CD14-positive monocyte (primary cell): ENCODE measurements around the gene GPR132. TPM values are rescaled to one million over a fixed set of nuclear protein-coding genes. Genes with fewer than 3 reads are reported as not detected.
A peak's percentile ranks its signal among the peaks of the same experiment; 100 is the strongest.

Source experiments
- DNase-seq, 3 donors: peaks; one replicate each; pipeline ENCODE4 v3.0.0-alpha.2; 2011 to 2022
- H2AFZ ChIP-seq: 2 replicates; pipeline ENCODE4 v1.6.0; 2012; ENCODE audit warnings: mild to moderate bottlenecking, low read depth, low read length, inconsistent platforms; ENCODE audit not compliant: insufficient read depth, poor library complexity, severe bottlenecking
- H3K27ac ChIP-seq, 2 donors: 1 replicate in 1 of 2; 2 replicates in 1 of 2; pipeline ENCODE4 v1.5.1; 2012 to 2013; ENCODE audit warnings: low read length in 2 of 2, control low read depth in 1 of 2, inconsistent platforms in 1 of 2, low read depth in 1 of 2, mild to moderate bottlenecking in 1 of 2
- H3K27me3 ChIP-seq, 2 donors: one replicate each; pipeline versions ENCODE4 v1.6.0 to v1.6.1; 2011 to 2013; ENCODE audit warnings: low read length in 2 of 2; ENCODE audit not compliant: control insufficient read depth in 2 of 2, insufficient read depth in 2 of 2
- H3K36me3 ChIP-seq, 2 donors: replicated peaks in 1 of 2; 1 replicate in 1 of 2; 2 replicates in 1 of 2; pipeline versions ENCODE4 v1.5.1 to v1.6.1; 2012 to 2013; ENCODE audit warnings: low read length in 2 of 2, control low read depth in 1 of 2, inconsistent platforms in 1 of 2, mild to moderate bottlenecking in 1 of 2; ENCODE audit not compliant: insufficient read depth in 2 of 2, control insufficient read depth in 1 of 2
- H3K4me1 ChIP-seq, 2 donors: 1 replicate in 1 of 2; 2 replicates in 1 of 2; pipeline versions ENCODE4 v1.5.1 to v1.6.1; 2012 to 2013; ENCODE audit warnings: low read length in 2 of 2, control low read depth in 1 of 2, inconsistent platforms in 1 of 2, mild to moderate bottlenecking in 1 of 2, moderate library complexity in 1 of 2; ENCODE audit not compliant: insufficient read depth in 2 of 2, control insufficient read depth in 1 of 2
- H3K4me2 ChIP-seq: replicated peaks from 2 replicates; pipeline ENCODE3; 2012; ENCODE audit warnings: low read length, moderate library complexity, mild to moderate bottlenecking; ENCODE audit not compliant: poor library complexity, severe bottlenecking; ENCODE audit errors: extremely low read depth
- H3K4me3 ChIP-seq, 3 experiments: fragments of 200-600 bp in 1 of 3; sonication (generic) in 1 of 3; replicated peaks in 1 of 3; 1 replicate in 2 of 3; 2 replicates in 1 of 3; pipeline ENCODE4 v1.5.1; 2011 to 2013; ENCODE audit warnings: low read length in 3 of 3, mild to moderate bottlenecking in 3 of 3, control low read depth in 2 of 3, low read depth in 2 of 3, inconsistent platforms in 1 of 3, moderate library complexity in 1 of 3
- H3K79me2 ChIP-seq: 2 replicates; pipeline ENCODE4 v1.6.0; 2012; ENCODE audit warnings: mild to moderate bottlenecking, control low read depth, inconsistent platforms, low read length, moderate library complexity; ENCODE audit not compliant: insufficient read depth
- H3K9ac ChIP-seq: 2 replicates; pipeline ENCODE4 v1.6.0; 2017; ENCODE audit warnings: low read length, mild to moderate bottlenecking; ENCODE audit not compliant: insufficient read depth, poor library complexity, severe bottlenecking
- H3K9me3 ChIP-seq, 2 donors: replicated peaks in 1 of 2; 1 replicate in 1 of 2; 2 replicates in 1 of 2; pipeline versions ENCODE4 v1.5.1 to v1.6.1; 2012 to 2013; ENCODE audit warnings: low read length in 2 of 2, control low read depth in 1 of 2; ENCODE audit not compliant: control insufficient read depth in 1 of 2, insufficient read depth in 1 of 2
- H4K20me1 ChIP-seq: 2 replicates; pipeline ENCODE4 v1.6.0; 2012; ENCODE audit warnings: mild to moderate bottlenecking, low read length, control low read depth, moderate library complexity; ENCODE audit not compliant: insufficient read depth
- H3K27ac Mint-ChIP-seq, 7 donors: one replicate each; pipeline ENCODE4 v1.8.0; 2020; ENCODE audit warnings: mild to moderate bottlenecking in 7 of 7, mixed read lengths in 7 of 7, moderate library complexity in 6 of 7, inconsistent platforms in 2 of 7
- H3K27me3 Mint-ChIP-seq, 3 donors: one replicate each; pipeline ENCODE4 v1.8.0; 2021 to 2022; ENCODE audit warnings: low read depth in 3 of 3, mild to moderate bottlenecking in 3 of 3, mixed read lengths in 3 of 3, moderate library complexity in 3 of 3, inconsistent platforms in 1 of 3
- H3K36me3 Mint-ChIP-seq, 2 donors: one replicate each; pipeline ENCODE4 v1.8.0; 2020; ENCODE audit warnings: mixed read lengths in 2 of 2, inconsistent platforms in 1 of 2, mild to moderate bottlenecking in 1 of 2
- H3K4me1 Mint-ChIP-seq: one replicate; pipeline ENCODE4 v1.8.0; 2020; ENCODE audit warnings: mild to moderate bottlenecking, mixed read lengths
- H3K4me3 Mint-ChIP-seq, 2 donors: one replicate each; pipeline ENCODE4 v1.8.0; 2020; ENCODE audit warnings: mild to moderate bottlenecking in 2 of 2, mixed read lengths in 2 of 2, moderate library complexity in 1 of 2
- H3K9me3 Mint-ChIP-seq, 7 donors: one replicate each; pipeline ENCODE4 v1.8.0; 2020 to 2022; ENCODE audit warnings: mixed read lengths in 7 of 7, mild to moderate bottlenecking in 6 of 7, moderate library complexity in 6 of 7, inconsistent platforms in 2 of 7
- CTCF ChIP-seq: fragments of 200-600 bp; IDR thresholded peaks from one replicate; pipeline ENCODE4 v1.8.0; 2022; ENCODE audit warnings: antibody characterized with exemption, mild to moderate bottlenecking
- WGBS: methylation state at CpG from one replicate; pipeline ENCODE4 v1.1.5; 2013; ENCODE audit warnings: missing lambda C conversion rate; ENCODE audit not compliant: insufficient coverage; 5-methylcytosine and 5-hydroxymethylcytosine counted together
- intact Hi-C, 2 donors: fragments of 100-400 bp; cut with micrococcal nuclease; formaldehyde crosslinking; loops; one replicate each; pipeline versions ENCODE4 v1.15.0 to v1.15.1; 2023
- polyA plus RNA-seq, 3 donors: library from polyadenylated mRNA; depleted of rRNA in 1 of 3; unstranded in 2 of 3; stranded (reverse) in 1 of 3; fragments of 300-500 nt in 2 of 3; fragments of >200 nt in 1 of 3; fragmentation: Illumina TruSeq in 2 of 3; gene quantifications; 1 replicate in 2 of 3; 2 replicates in 1 of 3; pipeline ENCODE4 v1.2.3, GENCODE V29; 2012 to 2021

GPR132 gene
- polyA plus RNA-seq, 3 donors = 6.3 to 19.0 (median 13.0) TPM

GRCh38 chr14:105071326-105071725, 6.1 kb upstream of the GPR132 start:
- no peak for DNase-seq
- Mint-ChIP-seq H3K4me1 (peaks cover 67% of the 10 kb centered on the region), H3K27me3 (peaks cover 0 to 6% (median 5%) of the 10 kb centered on the region in 3 donors), H3K4me3 (no peak overlapping the region), H3K9me3 (peaks cover 0 to 2% (median 0%) of the 10 kb centered on the region in 7 donors), H3K36me3 (peaks cover 4 to 5% of the 10 kb centered on the region in 2 donors), H3K27ac (peak overlapping the region in 6 of 7 donors; percentile 45 to 99 (median 82))
- peak overlapping the region; percentile 79 for H3K9ac ChIP-seq
- no peak overlapping the region for H3K4me2 ChIP-seq
- WGBS = 96% methylated on average over 12 of the region's 15 CpGs
- no peak overlapping the region for H3K4me3 ChIP-seq
- peaks cover 68 to 74% of the 10 kb centered on the region in 2 donors for H3K4me1 ChIP-seq
- peak overlapping the region; percentile 26 to 99 for H3K27ac ChIP-seq
- TF ChIP-seq CTCF = no peak
- H3K36me3 ChIP-seq = no peaks in the 10 kb centered on the region
- H2AFZ ChIP-seq = no peak overlapping the region
- H4K20me1 ChIP-seq = no peaks in the 10 kb centered on the region
- H3K79me2 ChIP-seq = peaks cover 12% of the 10 kb centered on the region
- intact Hi-C loops = loop anchor here in 1 of 2 donors (5.0 kb wide), 1 partner anchor 411 kb away; no protein-coding TSS in a partner anchor
- no peaks in the 10 kb centered on the region for H3K27me3 ChIP-seq
- H3K9me3 ChIP-seq = no peaks in the 10 kb centered on the region

- H3K27ac Mint-ChIP-seq = peak overlapping the region; percentile 91 to 99 (median 98)
- no peak for TF ChIP-seq CTCF
- no CpG with 5 or more reads among the region's 7 CpGs for WGBS
- H3K4me1 Mint-ChIP-seq = peaks cover 70% of the 10 kb centered on the region
- peak overlapping the region in 1 of 3 experiments; percentile 45 for H3K4me3 ChIP-seq
- H3K27ac ChIP-seq = peak overlapping the region; percentile 97 to 99
- no peaks in the 10 kb centered on the region for H3K27me3 ChIP-seq
- H3K36me3 Mint-ChIP-seq = peaks cover 4 to 5% of the 10 kb centered on the region in 2 donors
- peak; percentile 76 to 91 (median 76) for DNase-seq
- no peaks in the 10 kb centered on the region for H3K9me3 ChIP-seq
- peak overlapping the region; percentile 79 for H3K9ac ChIP-seq
- intact Hi-C loops = loop anchor here in 1 of 2 donors (5.0 kb wide), 1 partner anchor 412 kb away; no protein-coding TSS in a partner anchor
- peaks cover 0 to 2% (median 0%) of the 10 kb centered on the region in 7 donors for H3K9me3 Mint-ChIP-seq
- H3K4me3 Mint-ChIP-seq = peak overlapping the region; percentile 62 to 83
- H3K4me1 ChIP-seq = peaks cover 68 to 74% of the 10 kb centered on the region in 2 donors
- peaks cover 0 to 6% (median 5%) of the 10 kb centered on the region in 3 donors for H3K27me3 Mint-ChIP-seq
- H4K20me1 ChIP-seq = no peaks in the 10 kb centered on the region
- no peak overlapping the region for H2AFZ ChIP-seq
- H3K36me3 ChIP-seq = no peaks in the 10 kb centered on the region
- peak overlapping the region; percentile 42 for H3K4me2 ChIP-seq
- peaks cover 18% of the 10 kb centered on the region for H3K79me2 ChIP-seq
Observed at GRCh38 chr14:105070760-105071137, 5.5 kb upstream of the GPR132 start.
